Astrocyte of the cerebellum (primary cell): ENCODE data around the gene PSMA4.

ENCODE experiments used
- DNase-seq: peaks from one replicate; pipeline ENCODE4 v3.0.0-alpha.2; 2011; ENCODE audit warnings: low read depth
- H3K4me3 ChIP-seq: 2 replicates; pipeline ENCODE4 v1.5.1; 2011; ENCODE audit warnings: mild to moderate bottlenecking, low read depth, low read length, moderate library complexity
- in situ Hi-C: cut with HindIII; loops from 2 replicates; pipeline ENCODE4 v1.10.0; 2017; ENCODE audit warnings: low sequenced_read_pairs
- TF ChIP-seq, protein P1 (sequence below): IDR thresholded peaks from 2 replicates; pipeline ENCODE4 v1.5.1; 2012; ENCODE audit warnings: low read length, low read depth, moderate library complexity, mild to moderate bottlenecking; ENCODE audit errors: missing control alignments

Gene PSMA4

DNA sequence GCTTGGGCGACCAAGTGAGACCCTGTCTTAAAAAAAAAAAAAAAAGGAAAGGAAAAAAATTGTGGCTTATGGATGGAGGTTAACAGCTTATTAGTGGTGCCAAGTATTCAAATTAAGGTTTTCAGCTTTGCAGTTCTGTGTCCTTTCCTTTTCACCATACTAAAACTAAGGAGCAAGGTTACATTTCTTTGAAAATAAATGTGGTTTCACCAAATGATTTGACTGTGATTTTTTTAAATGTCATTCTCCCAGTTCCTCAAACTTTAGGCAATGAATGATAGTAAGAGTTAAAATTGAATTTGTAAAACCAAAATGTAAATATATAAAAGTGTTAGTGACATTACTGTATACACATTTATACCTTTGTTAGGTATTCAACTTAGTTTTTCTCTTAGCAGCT lies 34.7 kb downstream of the PSMA4 start:
- no peak for DNase-seq
- no peak overlapping the region for H3K4me3 ChIP-seq
- in situ Hi-C loops, result no loop called here
- TF ChIP-seq, protein P1, sequence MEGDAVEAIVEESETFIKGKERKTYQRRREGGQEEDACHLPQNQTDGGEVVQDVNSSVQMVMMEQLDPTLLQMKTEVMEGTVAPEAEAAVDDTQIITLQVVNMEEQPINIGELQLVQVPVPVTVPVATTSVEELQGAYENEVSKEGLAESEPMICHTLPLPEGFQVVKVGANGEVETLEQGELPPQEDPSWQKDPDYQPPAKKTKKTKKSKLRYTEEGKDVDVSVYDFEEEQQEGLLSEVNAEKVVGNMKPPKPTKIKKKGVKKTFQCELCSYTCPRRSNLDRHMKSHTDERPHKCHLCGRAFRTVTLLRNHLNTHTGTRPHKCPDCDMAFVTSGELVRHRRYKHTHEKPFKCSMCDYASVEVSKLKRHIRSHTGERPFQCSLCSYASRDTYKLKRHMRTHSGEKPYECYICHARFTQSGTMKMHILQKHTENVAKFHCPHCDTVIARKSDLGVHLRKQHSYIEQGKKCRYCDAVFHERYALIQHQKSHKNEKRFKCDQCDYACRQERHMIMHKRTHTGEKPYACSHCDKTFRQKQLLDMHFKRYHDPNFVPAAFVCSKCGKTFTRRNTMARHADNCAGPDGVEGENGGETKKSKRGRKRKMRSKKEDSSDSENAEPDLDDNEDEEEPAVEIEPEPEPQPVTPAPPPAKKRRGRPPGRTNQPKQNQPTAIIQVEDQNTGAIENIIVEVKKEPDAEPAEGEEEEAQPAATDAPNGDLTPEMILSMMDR, result no peak

DNA sequence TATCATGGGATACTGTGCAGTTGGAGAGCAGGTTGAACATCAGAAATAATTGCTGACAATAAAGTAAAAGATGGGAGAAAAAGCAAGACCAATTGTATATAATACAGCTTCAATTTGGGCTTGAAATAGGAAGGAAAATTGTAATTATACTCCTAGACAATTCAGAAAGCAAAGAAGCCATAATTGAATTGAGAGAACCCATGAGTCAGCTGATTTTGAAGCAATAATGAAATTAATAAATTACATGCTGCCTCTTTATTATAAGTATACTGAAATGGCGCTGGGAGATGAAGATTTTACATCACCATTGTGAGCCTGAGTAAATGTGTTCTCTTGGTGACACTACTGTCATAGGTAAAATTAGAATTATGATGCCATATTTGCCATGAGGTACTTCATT lies 57.3 kb downstream of the PSMA4 start:
- H3K4me3 ChIP-seq, result no peak overlapping the region
- no peak for DNase-seq
- in situ Hi-C loops, result no loop called here
- TF ChIP-seq, protein P1, result no peak

DNA sequence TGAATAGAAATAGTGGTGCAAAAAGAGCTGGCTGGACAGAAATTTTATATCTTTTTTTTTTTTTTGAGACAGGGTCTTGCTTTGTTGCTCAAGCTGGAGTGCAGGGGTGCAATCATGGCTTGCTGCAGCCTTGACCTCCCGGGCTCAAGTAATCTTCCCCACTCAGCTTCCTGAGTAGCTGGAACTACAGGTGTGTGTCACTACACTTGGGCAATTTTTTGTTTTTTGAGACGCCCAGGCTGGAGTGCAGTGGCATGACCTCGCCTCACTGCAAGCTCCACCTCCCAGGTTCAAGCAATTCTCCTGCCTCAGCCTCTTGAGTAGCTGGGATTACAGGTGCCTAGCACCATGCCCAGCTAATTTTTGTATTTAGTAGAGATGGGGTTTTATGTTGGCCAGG lies 58.1 kb downstream of the PSMA4 start:
- in situ Hi-C loops, result no loop called here
- H3K4me3 ChIP-seq, result no peak overlapping the region
- DNase-seq, result no peak
- TF ChIP-seq, protein P1, result no peak

DNA sequence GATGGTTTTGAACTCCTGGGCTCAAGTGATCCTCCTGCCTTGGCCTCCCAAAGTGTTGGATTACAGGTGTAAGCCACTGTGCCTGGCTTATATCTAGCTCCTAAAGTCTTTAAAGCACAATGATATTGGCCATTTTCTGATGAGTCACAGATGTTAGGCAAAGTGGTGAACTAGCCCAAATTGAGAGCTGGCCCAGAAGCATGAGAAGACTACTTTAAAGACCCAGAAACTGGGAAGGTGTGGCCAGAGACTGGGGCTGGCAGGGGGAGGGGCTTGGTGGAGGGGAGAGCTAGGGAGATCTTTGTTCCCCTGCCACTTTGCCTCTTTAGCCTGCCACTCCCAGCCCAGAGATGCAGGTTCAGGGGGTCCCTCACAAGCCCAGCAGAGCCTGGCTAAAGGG lies 58.9 kb downstream of the PSMA4 start:
- in situ Hi-C loops, result no loop called here
- TF ChIP-seq, protein P1, result no peak
- H3K4me3 ChIP-seq, result no peak overlapping the region
- no peak for DNase-seq
